IMR-90 (cell line): ENCODE data around the gene SLC12A1. TPM values are rescaled to one million over a fixed set of nuclear protein-coding genes. Genes with fewer than 3 reads are reported as not detected.

ENCODE experiments used
- ATAC-seq: fragments of 200-7000 bp; cut with Tn5 transposase; 2 replicates; pipeline ENCODE4 v1.9.1; 2020; ENCODE audit warnings: low read depth, mild to moderate bottlenecking, moderate library complexity
- BruUV-seq: library from RNA; stranded (reverse); fragments of 400-500 nt; replicated peaks from 2 replicates; lab custom pipeline; 2021; lab: Mats Ljungman, UMichigan
- CTCF ChIA-PET: fragments of 300-600 bp; formaldehyde crosslinking; extraction: SDS; loops from one replicate; lab custom pipeline; 2021; ENCODE audit warnings: antibody characterized with exemption; lab: Yijun Ruan, JAX
- POLR2A ChIA-PET: fragments of 300-600 bp; sonication (Branson Sonifier 250); formaldehyde crosslinking; loops from one replicate; lab custom pipeline; 2022; ENCODE audit warnings: antibody characterized with exemption; ENCODE audit not compliant: unreplicated experiment; lab: Charles Lee
- DNase-seq: peaks from one replicate; pipeline ENCODE4 v3.0.0; 2013
- H2AFZ ChIP-seq: replicated peaks from 2 replicates; pipeline ENCODE3; 2013; ENCODE audit warnings: low read length, mild to moderate bottlenecking; ENCODE audit not compliant: poor library complexity
- H2AK5ac ChIP-seq: 2 replicates; pipeline ENCODE4 v1.6.1; 2013; ENCODE audit warnings: low read depth, low read length, inconsistent platforms
- H2AK9ac ChIP-seq: replicated peaks from 2 replicates; pipeline ENCODE3; 2013; ENCODE audit warnings: mild to moderate bottlenecking, low read depth, low read length, moderate library complexity; ENCODE audit not compliant: poor library complexity
- H2BK120ac ChIP-seq: 2 replicates; pipeline ENCODE4 v1.6.1; 2013; ENCODE audit warnings: low read depth, low read length, inconsistent platforms
- H2BK15ac ChIP-seq: 3 replicates; pipeline ENCODE4 v1.6.1; 2013; ENCODE audit warnings: low read depth, low read length, inconsistent platforms
- H2BK20ac ChIP-seq: 2 replicates; pipeline ENCODE4 v1.6.1; 2013; ENCODE audit warnings: low read depth, mild to moderate bottlenecking, inconsistent platforms, low read length, moderate library complexity
- H2BK5ac ChIP-seq: 2 replicates; pipeline ENCODE4 v1.6.1; 2013; ENCODE audit warnings: mild to moderate bottlenecking, low read depth, low read length, inconsistent platforms; ENCODE audit not compliant: poor library complexity, severe bottlenecking
- H3K14ac ChIP-seq: replicated peaks from 2 replicates; pipeline ENCODE4 v1.6.1; 2013; ENCODE audit warnings: low read depth, low read length, inconsistent platforms
- H3K18ac ChIP-seq: 2 replicates; pipeline ENCODE4 v1.6.1; 2013; ENCODE audit warnings: low read depth, low read length, control low read depth
- H3K23ac ChIP-seq: 2 replicates; pipeline ENCODE4 v1.6.1; 2013; ENCODE audit warnings: low read depth, low read length, inconsistent platforms
- H3K27ac ChIP-seq: 2 replicates; pipeline ENCODE4 v1.5.1; 2013; ENCODE audit warnings: mild to moderate bottlenecking, control low read depth, low read length; ENCODE audit not compliant: insufficient read depth
- H3K27me3 ChIP-seq: 2 replicates; pipeline ENCODE4 v1.6.1; 2013; ENCODE audit warnings: low read length; ENCODE audit not compliant: control insufficient read depth, insufficient read depth
- H3K36me3 ChIP-seq: 2 replicates; pipeline ENCODE4 v1.6.1; 2013; ENCODE audit warnings: low read length, mixed read lengths; ENCODE audit not compliant: control insufficient read depth, insufficient read depth
- H3K4ac ChIP-seq: 2 replicates; pipeline ENCODE4 v1.6.1; 2013; ENCODE audit warnings: low read depth, low read length, inconsistent platforms
- H3K4me1 ChIP-seq: 2 replicates; pipeline ENCODE4 v1.6.1; 2013; ENCODE audit warnings: low read length, mixed read lengths; ENCODE audit not compliant: control insufficient read depth, insufficient read depth
- H3K4me2 ChIP-seq: 2 replicates; pipeline ENCODE4 v1.6.1; 2013; ENCODE audit warnings: low read depth, mild to moderate bottlenecking, control low read depth, low read length, moderate library complexity
- H3K4me3 ChIP-seq: 2 replicates; pipeline ENCODE4 v1.5.1; 2013; ENCODE audit warnings: low read depth, mild to moderate bottlenecking, control low read depth, low read length, moderate library complexity; ENCODE audit not compliant: insufficient read depth
- H3K56ac ChIP-seq: 2 replicates; pipeline ENCODE4 v1.6.1; 2013; ENCODE audit warnings: low read length, inconsistent platforms; ENCODE audit not compliant: insufficient read depth; ENCODE audit errors: extremely low read depth
- H3K79me1 ChIP-seq, 2 experiments: 2 replicates each; pipeline ENCODE4 v1.6.1; 2013; ENCODE audit warnings: low read length in 2 of 2, inconsistent platforms in 1 of 2, low read depth in 1 of 2
- H3K9ac ChIP-seq: 2 replicates; pipeline ENCODE4 v1.6.1; 2013; ENCODE audit warnings: low read depth, low read length, control low read depth
- H3K9me1 ChIP-seq: 2 replicates; pipeline ENCODE4 v1.6.1; 2013; ENCODE audit warnings: low read length, inconsistent platforms; ENCODE audit not compliant: insufficient read depth
- H3K9me3 ChIP-seq: 2 replicates; pipeline ENCODE4 v1.6.1; 2013; ENCODE audit warnings: low read length; ENCODE audit not compliant: control insufficient read depth, insufficient read depth
- H4K20me1 ChIP-seq: 2 replicates; pipeline ENCODE4 v1.6.1; 2013; ENCODE audit warnings: low read length, inconsistent platforms; ENCODE audit not compliant: insufficient read depth
- H4K5ac ChIP-seq: 2 replicates; pipeline ENCODE4 v1.6.1; 2013; ENCODE audit warnings: mild to moderate bottlenecking, low read depth, low read length, control low read depth
- H4K8ac ChIP-seq, 2 experiments: 2 replicates each; pipeline ENCODE4 v1.6.1; 2013; ENCODE audit warnings: low read depth in 2 of 2, low read length in 2 of 2, control low read depth in 1 of 2, inconsistent platforms in 1 of 2
- H4K91ac ChIP-seq: 2 replicates; pipeline ENCODE4 v1.6.1; 2013; ENCODE audit warnings: low read depth, low read length, inconsistent platforms; ENCODE audit not compliant: insufficient read depth
- BHLHE40 ChIP-seq: fragments of 150-350 bp; IDR thresholded peaks from 2 replicates; pipeline ENCODE4 v1.6.1; 2016; ENCODE audit warnings: mild to moderate bottlenecking, low read depth, low read length
- CHD1 ChIP-seq: IDR thresholded peaks from 2 replicates; pipeline ENCODE4 v1.6.1; 2012; ENCODE audit warnings: low read depth, low read length, improper control_type of control experiment
- FOS ChIP-seq: fragments of 150-350 bp; IDR thresholded peaks from 2 replicates; pipeline ENCODE4 v1.6.1; 2016; ENCODE audit warnings: low read depth, low read length
- MAFK ChIP-seq: IDR thresholded peaks from 2 replicates; pipeline ENCODE4 v1.6.1; 2012; ENCODE audit warnings: low read depth, low read length, improper control_type of control experiment
- MAZ ChIP-seq: IDR thresholded peaks from 2 replicates; pipeline ENCODE4 v1.6.1; 2012; ENCODE audit warnings: low read depth, mild to moderate bottlenecking, low read length, improper control_type of control experiment, moderate library complexity, borderline replicate concordance
- NFE2L2 ChIP-seq: fragments of 150-350 bp; IDR thresholded peaks from 2 replicates; pipeline ENCODE4 v1.6.1; 2016; ENCODE audit warnings: low read depth, mild to moderate bottlenecking, low read length
- RAD21 ChIP-seq: IDR thresholded peaks from 2 replicates; pipeline ENCODE4 v1.6.1; 2012; ENCODE audit warnings: low read length, improper control_type of control experiment
- RCOR1 ChIP-seq: IDR thresholded peaks from 2 replicates; pipeline ENCODE4 v1.6.1; 2012; ENCODE audit warnings: mild to moderate bottlenecking, low read length, improper control_type of control experiment; ENCODE audit not compliant: insufficient replicate concordance
- RFX5 ChIP-seq: IDR thresholded peaks from 2 replicates; pipeline ENCODE4 v1.8.0; 2012; ENCODE audit warnings: low read depth, mild to moderate bottlenecking, low read length, moderate library complexity
- SMC3 ChIP-seq: fragments of 150-350 bp; IDR thresholded peaks from 2 replicates; pipeline ENCODE4 v1.6.1; 2016; ENCODE audit warnings: low read depth, mild to moderate bottlenecking, antibody characterized with exemption, low read length, moderate library complexity
- WGBS, 2 experiments: methylation state at CpG; one replicate each; pipeline versions ENCODE4 v1.1.5 to v1.1.7; 2013; ENCODE audit warnings: missing lambda C conversion rate in 2 of 2; ENCODE audit not compliant: insufficient read length in 1 of 2; ENCODE audit errors: extremely low coverage in 2 of 2; 5-methylcytosine and 5-hydroxymethylcytosine counted together
- dilution Hi-C: fragments of 300-500 bp; cut with HindIII; formaldehyde crosslinking; loops from one replicate; pipeline ENCODE4 v1.14.3; 2018; ENCODE audit warnings: low sequenced_read_pairs; ENCODE audit not compliant: unreplicated experiment
- in situ Hi-C: fragments of 300-500 bp; cut with MboI; formaldehyde crosslinking; loops from 3 replicates; pipeline ENCODE4 v1.14.3; 2019; ENCODE audit warnings: low sequenced_read_pairs, inconsistent platforms, mixed read lengths
- intact Hi-C: fragments of 100-400 bp; cut with micrococcal nuclease; formaldehyde crosslinking; loops from 2 replicates; pipeline ENCODE4 v1.10.0; 2022
- polyA plus RNA-seq, 3 experiments: library from polyadenylated mRNA; depleted of rRNA; stranded (reverse); fragments of >200 nt; gene quantifications; 2 replicates each; pipeline ENCODE4 v1.2.3, GENCODE V29; 2012; ENCODE audit warnings: low replicate concordance in 1 of 3
- total RNA-seq: library from RNA; depleted of rRNA; stranded (reverse); fragments of >200 nt; gene quantifications from 2 replicates; pipeline ENCODE4 v1.2.3, GENCODE V29; 2012

Gene SLC12A1
- total and polyA plus RNA-seq, 2 of the 4 experiments (the other 2 are of a cell fraction), result not detected

DNA sequence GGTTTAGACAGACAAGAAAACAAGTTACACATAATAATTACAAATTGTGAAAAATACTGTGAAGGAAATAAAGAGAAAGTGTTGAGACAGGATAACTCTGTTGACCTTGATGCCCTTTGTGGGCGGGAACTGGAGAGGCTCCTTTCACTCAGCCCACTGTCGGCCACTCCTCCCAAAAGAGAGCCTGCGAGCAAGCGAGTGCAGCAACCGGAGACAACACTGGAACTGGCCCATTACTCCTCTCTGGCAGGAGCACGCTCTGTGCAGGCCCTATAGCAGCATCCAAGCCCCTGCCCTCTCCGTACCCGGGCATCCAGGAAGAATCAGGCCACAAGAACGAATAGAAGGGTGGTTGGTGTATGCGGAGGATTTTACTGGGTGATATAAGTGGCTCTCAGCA lies 108.9 kb downstream of the SLC12A1 start:
- no peak for TF ChIP-seq MAFK
- no peak for TF ChIP-seq NFE2L2
- no peak for TF ChIP-seq RCOR1
- no peak for TF ChIP-seq CHD1
- no peak for TF ChIP-seq SMC3
- TF ChIP-seq RAD21, result no peak
- TF ChIP-seq FOS, result no peak
- no peak for TF ChIP-seq RFX5
- no peak for TF ChIP-seq MAZ
- no peak for TF ChIP-seq BHLHE40
- in situ Hi-C loops (no loop called here), intact Hi-C loops (no loop called here), dilution Hi-C loops (no loop called here)
- Histone ChIP-seq H2AK5ac (no peak overlapping the region), H2AK9ac (no peak overlapping the region), H3K79me1 (no peaks in the 10 kb centered on the region), H3K4me2 (no peak overlapping the region), H3K56ac (no peak overlapping the region), H2BK15ac (no peak overlapping the region), H4K20me1 (no peaks in the 10 kb centered on the region), H3K9ac (no peak overlapping the region), H3K9me1 (no peaks in the 10 kb centered on the region), H3K9me3 (no peaks in the 10 kb centered on the region), H3K27ac (no peak overlapping the region), H2AFZ (no peak overlapping the region), H2BK20ac (no peak overlapping the region), H3K14ac (no peak overlapping the region), H4K5ac (no peak overlapping the region), H4K8ac (no peak overlapping the region), H2BK120ac (no peak overlapping the region), H3K23ac (no peak overlapping the region), H3K36me3 (no peaks in the 10 kb centered on the region), H3K4me3 (no peak overlapping the region), H3K4ac (no peak overlapping the region), H3K18ac (no peak overlapping the region), H3K27me3 (peaks cover 13% of the 10 kb centered on the region), H2BK5ac (no peak overlapping the region), H4K91ac (no peak overlapping the region), H3K4me1 (no peaks in the 10 kb centered on the region)
- no peak for ATAC-seq
- BruUV-seq, result no TSS peak
- CTCF ChIA-PET, result no interaction called here
- 40% methylated on average over 1 of the region's 10 CpGs; no CpG with 5 or more reads in 1 of the 2 experiments for WGBS, 2 experiments
- POLR2A ChIA-PET, result no interaction called here
- no peak for DNase-seq
